HEK293 (cell line): ENCODE results near the gene OR2Z1.

Experiments
- CTCF ChIA-PET: fragments of 350-600 bp; formaldehyde crosslinking; extraction: SDS; loops from one replicate; lab custom pipeline; 2021; ENCODE audit warnings: antibody characterized with exemption; lab: Yijun Ruan, JAX
- POLR2A ChIA-PET: fragments of 300-600 bp; formaldehyde crosslinking; extraction: SDS; loops from one replicate; lab custom pipeline; 2020; ENCODE audit warnings: antibody characterized with exemption, inconsistent platforms; lab: Yijun Ruan, JAX
- H3K27ac ChIP-seq: fragments of 200-500 bp; sonication (Bioruptor generic); 2 replicates; pipeline ENCODE4 v1.5.1; 2014; ENCODE audit warnings: low read depth, low read length, control low read depth, inconsistent platforms; ENCODE audit errors: extremely low read depth
- H3K36me3 ChIP-seq, 2 experiments: fragments of 200-500 bp in 1 of 2; sonication (Bioruptor generic) in 1 of 2; 1 replicate in 1 of 2; 2 replicates in 1 of 2; pipeline ENCODE4 v1.5.1; 2014 to 2017; ENCODE audit warnings: inconsistent platforms in 2 of 2, low read length in 2 of 2; ENCODE audit not compliant: control insufficient read depth in 2 of 2, insufficient read depth in 1 of 2
- H3K4me1 ChIP-seq: fragments of 200-500 bp; sonication (Bioruptor generic); 2 replicates; pipeline ENCODE4 v1.5.1; 2014; ENCODE audit warnings: mild to moderate bottlenecking, low read length, inconsistent platforms; ENCODE audit not compliant: control insufficient read depth, insufficient read depth
- H3K4me3 ChIP-seq: 2 replicates; pipeline ENCODE4 v1.5.1; 2011; ENCODE audit warnings: low read depth, mild to moderate bottlenecking, control low read depth, low read length, moderate library complexity
- H3K9me3 ChIP-seq: fragments of 200-500 bp; sonication (Bioruptor generic); 2 replicates; pipeline ENCODE4 v1.5.1; 2014; ENCODE audit warnings: low read depth, low read length, inconsistent platforms; ENCODE audit not compliant: control insufficient read depth, insufficient read depth
- IKZF3 ChIP-seq: fragments of 450-650 bp; IDR thresholded peaks from 2 replicates; pipeline ENCODE4 v1.5.0; 2018; ENCODE audit warnings: missing biosample characterization, mild to moderate bottlenecking, missing genetic modification characterization, moderate library complexity
- KLF10 ChIP-seq: fragments of 450-650 bp; IDR thresholded peaks from 2 replicates; pipeline ENCODE4 v1.5.1; 2018; ENCODE audit warnings: missing biosample characterization, mild to moderate bottlenecking, missing genetic modification characterization
- OSR2 ChIP-seq: fragments of 450-650 bp; formaldehyde crosslinking; IDR thresholded peaks from 2 replicates; pipeline ENCODE4 v1.5.1; 2016; ENCODE audit warnings: missing biosample characterization, missing genetic modification characterization
- PBX3 ChIP-seq: sonication (generic); formaldehyde crosslinking; IDR thresholded peaks from 2 replicates; pipeline ENCODE4 v1.8.1; 2022; ENCODE audit warnings: mild to moderate bottlenecking, moderate library complexity, missing genetic modification reagents
- SCRT2 ChIP-seq: fragments of 450-650 bp; formaldehyde crosslinking; IDR thresholded peaks from 2 replicates; pipeline ENCODE4 v1.5.1; 2016; ENCODE audit warnings: missing biosample characterization, missing genetic modification characterization
- ZBTB1 ChIP-seq: fragments of 450-650 bp; formaldehyde crosslinking; IDR thresholded peaks from 2 replicates; pipeline ENCODE4 v1.5.1; 2016; ENCODE audit warnings: missing biosample characterization, missing genetic modification characterization
- ZFHX2 ChIP-seq: fragments of 450-650 bp; formaldehyde crosslinking; conservative IDR thresholded peaks from 2 replicates; pipeline ENCODE4 v1.5.1; 2016; ENCODE audit warnings: missing biosample characterization, missing genetic modification characterization
- ZNF121 ChIP-seq: fragments of 450-650 bp; formaldehyde crosslinking; IDR thresholded peaks from 2 replicates; pipeline ENCODE4 v1.5.1; 2016; ENCODE audit warnings: missing biosample characterization, missing genetic modification characterization
- ZNF157 ChIP-seq: fragments of 450-650 bp; formaldehyde crosslinking; IDR thresholded peaks from 2 replicates; pipeline ENCODE4 v1.5.1; 2016; ENCODE audit warnings: missing biosample characterization, missing genetic modification characterization
- ZNF169 ChIP-seq: fragments of 450-650 bp; formaldehyde crosslinking; IDR thresholded peaks from 2 replicates; pipeline ENCODE4 v1.5.1; 2016; ENCODE audit warnings: missing biosample characterization, missing genetic modification characterization
- ZNF18 ChIP-seq: fragments of 450-650 bp; formaldehyde crosslinking; IDR thresholded peaks from 2 replicates; pipeline ENCODE4 v1.5.1; 2016; ENCODE audit warnings: missing biosample characterization, missing genetic modification characterization
- ZNF23 ChIP-seq: fragments of 450-650 bp; formaldehyde crosslinking; IDR thresholded peaks from 2 replicates; pipeline ENCODE4 v1.5.1; 2016; ENCODE audit warnings: missing biosample characterization, missing genetic modification characterization, borderline replicate concordance
- ZNF391 ChIP-seq: fragments of 450-650 bp; formaldehyde crosslinking; IDR thresholded peaks from 2 replicates; pipeline ENCODE4 v1.5.1; 2016; ENCODE audit warnings: low read depth, missing biosample characterization, missing genetic modification characterization, borderline replicate concordance
- ZNF48 ChIP-seq: fragments of 450-650 bp; formaldehyde crosslinking; IDR thresholded peaks from 2 replicates; pipeline ENCODE4 v1.5.1; 2016; ENCODE audit warnings: missing biosample characterization, missing genetic modification characterization
- ZNF549 ChIP-seq: fragments of 450-650 bp; IDR thresholded peaks from 2 replicates; pipeline ENCODE4 v1.5.1; 2018; ENCODE audit warnings: missing biosample characterization, missing genetic modification characterization, mild to moderate bottlenecking, inconsistent platforms, moderate library complexity
- ZNF785 ChIP-seq: fragments of 450-650 bp; formaldehyde crosslinking; IDR thresholded peaks from 2 replicates; pipeline ENCODE4 v1.5.1; 2016; ENCODE audit warnings: missing biosample characterization, missing genetic modification characterization
- ZNF837 ChIP-seq: fragments of 450-650 bp; formaldehyde crosslinking; IDR thresholded peaks from 2 replicates; pipeline ENCODE4 v1.5.1; 2016; ENCODE audit warnings: missing biosample characterization, missing genetic modification characterization
- ZSCAN30 ChIP-seq: fragments of 450-650 bp; IDR thresholded peaks from 2 replicates; pipeline ENCODE4 v1.5.1; 2018; ENCODE audit warnings: missing biosample characterization, mild to moderate bottlenecking, missing genetic modification characterization, moderate library complexity
- TF ChIP-seq, protein P1 (sequence below): fragments of 450-650 bp; formaldehyde crosslinking; IDR thresholded peaks from 2 replicates; pipeline ENCODE4 v1.5.1; 2017; ENCODE audit warnings: missing biosample characterization, missing genetic modification characterization
- TF ChIP-seq, protein P2 (sequence below): fragments of 450-650 bp; formaldehyde crosslinking; IDR thresholded peaks from 2 replicates; pipeline ENCODE4 v1.5.1; 2016; ENCODE audit warnings: missing biosample characterization, missing genetic modification characterization

Gene OR2Z1, protein sequence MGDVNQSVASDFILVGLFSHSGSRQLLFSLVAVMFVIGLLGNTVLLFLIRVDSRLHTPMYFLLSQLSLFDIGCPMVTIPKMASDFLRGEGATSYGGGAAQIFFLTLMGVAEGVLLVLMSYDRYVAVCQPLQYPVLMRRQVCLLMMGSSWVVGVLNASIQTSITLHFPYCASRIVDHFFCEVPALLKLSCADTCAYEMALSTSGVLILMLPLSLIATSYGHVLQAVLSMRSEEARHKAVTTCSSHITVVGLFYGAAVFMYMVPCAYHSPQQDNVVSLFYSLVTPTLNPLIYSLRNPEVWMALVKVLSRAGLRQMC

DNA sequence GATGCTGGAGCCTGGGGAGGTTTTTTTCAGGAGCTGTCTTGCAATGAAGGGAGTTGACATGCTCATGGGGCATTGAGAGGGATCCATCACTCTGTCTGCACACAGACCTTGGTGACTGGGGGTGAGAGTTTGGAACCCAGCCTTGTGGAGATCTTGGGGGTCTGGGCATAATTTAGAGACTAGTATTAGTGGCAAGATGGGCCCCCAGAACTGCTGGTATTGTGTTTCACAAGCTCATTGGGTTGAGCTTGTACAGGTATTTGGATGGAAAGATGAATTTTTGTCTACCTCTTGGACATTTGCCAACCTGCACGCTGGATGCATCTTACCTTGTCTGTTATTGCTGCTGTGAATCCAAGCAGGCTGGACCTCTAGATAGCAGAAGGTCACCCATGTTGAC, at the start of gene OR2Z1:
OR2Z1 (plus strand) TSS at position 301 of the 400 bp plus-strand sequence. CDS start 9,395 bp downstream, outside the sequence.
- ChIA-PET CTCF (interaction anchor here (0.6 kb wide), 1 partner anchor 255 kb away, joined by 3 read pairs; no protein-coding TSS in a partner anchor), POLR2A (no interaction called here)
- Histone ChIP-seq H3K36me3 (no peaks in the 10 kb centered on the region), H3K4me3 (no peak within 1 kb of the TSS), H3K9me3 (no peaks in the 10 kb centered on the region), H3K4me1 (no peaks in the 10 kb centered on the region), H3K27ac (no peak within 1 kb of the TSS)
- TF ChIP-seq ZNF48 (tag by site-specific recombination) (no peak), ZNF391 (tag by site-specific recombination) (no peak), ZNF18 (tag by site-specific recombination) (no peak), ZBTB1 (tag by site-specific recombination) (no peak), ZNF23 (tag by site-specific recombination) (no peak), ZNF169 (tag by site-specific recombination) (no peak), ZNF121 (tag by site-specific recombination) (no peak), ZNF785 (tag by site-specific recombination) (no peak), ZNF549 (tag by site-specific recombination) (no peak), ZFHX2 (tag by site-specific recombination) (no peak), ZNF837 (no peak), KLF10 (tag by site-specific recombination) (no peak), IKZF3 (no peak), ZSCAN30 (tag by site-specific recombination) (no peak)
- TF ChIP-seq, protein P1, sequence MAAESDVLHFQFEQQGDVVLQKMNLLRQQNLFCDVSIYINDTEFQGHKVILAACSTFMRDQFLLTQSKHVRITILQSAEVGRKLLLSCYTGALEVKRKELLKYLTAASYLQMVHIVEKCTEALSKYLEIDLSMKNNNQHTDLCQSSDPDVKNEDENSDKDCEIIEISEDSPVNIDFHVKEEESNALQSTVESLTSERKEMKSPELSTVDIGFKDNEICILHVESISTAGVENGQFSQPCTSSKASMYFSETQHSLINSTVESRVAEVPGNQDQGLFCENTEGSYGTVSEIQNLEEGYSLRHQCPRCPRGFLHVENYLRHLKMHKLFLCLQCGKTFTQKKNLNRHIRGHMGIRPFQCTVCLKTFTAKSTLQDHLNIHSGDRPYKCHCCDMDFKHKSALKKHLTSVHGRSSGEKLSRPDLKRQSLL (tag by site-specific recombination) = no peak
- TF ChIP-seq, protein P2, sequence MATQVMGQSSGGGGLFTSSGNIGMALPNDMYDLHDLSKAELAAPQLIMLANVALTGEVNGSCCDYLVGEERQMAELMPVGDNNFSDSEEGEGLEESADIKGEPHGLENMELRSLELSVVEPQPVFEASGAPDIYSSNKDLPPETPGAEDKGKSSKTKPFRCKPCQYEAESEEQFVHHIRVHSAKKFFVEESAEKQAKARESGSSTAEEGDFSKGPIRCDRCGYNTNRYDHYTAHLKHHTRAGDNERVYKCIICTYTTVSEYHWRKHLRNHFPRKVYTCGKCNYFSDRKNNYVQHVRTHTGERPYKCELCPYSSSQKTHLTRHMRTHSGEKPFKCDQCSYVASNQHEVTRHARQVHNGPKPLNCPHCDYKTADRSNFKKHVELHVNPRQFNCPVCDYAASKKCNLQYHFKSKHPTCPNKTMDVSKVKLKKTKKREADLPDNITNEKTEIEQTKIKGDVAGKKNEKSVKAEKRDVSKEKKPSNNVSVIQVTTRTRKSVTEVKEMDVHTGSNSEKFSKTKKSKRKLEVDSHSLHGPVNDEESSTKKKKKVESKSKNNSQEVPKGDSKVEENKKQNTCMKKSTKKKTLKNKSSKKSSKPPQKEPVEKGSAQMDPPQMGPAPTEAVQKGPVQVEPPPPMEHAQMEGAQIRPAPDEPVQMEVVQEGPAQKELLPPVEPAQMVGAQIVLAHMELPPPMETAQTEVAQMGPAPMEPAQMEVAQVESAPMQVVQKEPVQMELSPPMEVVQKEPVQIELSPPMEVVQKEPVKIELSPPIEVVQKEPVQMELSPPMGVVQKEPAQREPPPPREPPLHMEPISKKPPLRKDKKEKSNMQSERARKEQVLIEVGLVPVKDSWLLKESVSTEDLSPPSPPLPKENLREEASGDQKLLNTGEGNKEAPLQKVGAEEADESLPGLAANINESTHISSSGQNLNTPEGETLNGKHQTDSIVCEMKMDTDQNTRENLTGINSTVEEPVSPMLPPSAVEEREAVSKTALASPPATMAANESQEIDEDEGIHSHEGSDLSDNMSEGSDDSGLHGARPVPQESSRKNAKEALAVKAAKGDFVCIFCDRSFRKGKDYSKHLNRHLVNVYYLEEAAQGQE = no peak

GRCh38 chr19:8673276-8673891, 48.0 kb upstream of the OR2Z1 start:
- H3K27ac ChIP-seq = no peak overlapping the region
- TF ChIP-seq ZNF157 (tag by site-specific recombination) (peak; percentile 99), OSR2 (tag by site-specific recombination) (no peak), SCRT2 (peak; percentile 66), PBX3 (no peak)
- H3K9me3 ChIP-seq = no peaks in the 10 kb centered on the region
- no peaks in the 10 kb centered on the region for H3K36me3 ChIP-seq
- CTCF ChIA-PET = interaction anchor here (0.6 kb wide), 1 partner anchor 19 kb away, joined by 4 read pairs; no protein-coding TSS in a partner anchor
- H3K4me1 ChIP-seq = no peaks in the 10 kb centered on the region
- POLR2A ChIA-PET = no interaction called here
- H3K4me3 ChIP-seq = no peak overlapping the region
